ENCODE measurements around the gene SPACA4.

Gene SPACA4

GRCh38 chr19:48634424-48635262, 28.1 kb downstream of the SPACA4 start:
- peak overlapping the region; percentile 97 for H3K9ac ChIP-seq (ENCODE audit: low read depth, low read length, poor library complexity, severe bottlenecking)
- H3F3A ChIP-seq (ENCODE audit: low read depth) = peaks cover 3% of the 10 kb centered on the region
- H3K36me3 ChIP-seq (ENCODE audit: insufficient read depth, low read length) = peaks cover 12% of the 10 kb centered on the region; the same call in 1 of the 2 replicates
- no peaks in the 10 kb centered on the region for H3K27me3 ChIP-seq (ENCODE audit: insufficient read depth, low read length, poor library complexity, severe bottlenecking)
- peaks cover 38% of the 10 kb centered on the region for H3K79me2 ChIP-seq (ENCODE audit: insufficient read depth, low read length)
- H3K4me2 ChIP-seq (ENCODE audit: low read depth, low read length, poor library complexity, severe bottlenecking) = peak overlapping the region; percentile 99
- H4K20me1 ChIP-seq (ENCODE audit: insufficient read depth, low read length, poor library complexity, severe bottlenecking) = peaks cover 4% of the 10 kb centered on the region
- peaks cover 44% of the 10 kb centered on the region for H3K4me1 ChIP-seq (ENCODE audit: insufficient read depth, low read length, poor library complexity, severe bottlenecking)
- H3K9me2 ChIP-seq (replicated peaks; ENCODE audit: low read depth, low read length) = no peaks in the 10 kb centered on the region
- H2AFZ ChIP-seq (ENCODE audit: low read length) = peak overlapping the region; percentile 44; the same call in 1 of the 2 replicates
- no peak for TF ChIP-seq CTCF (conservative IDR thresholded peaks at IDR 0.05; ENCODE audit: low read length)
- TF ChIP-seq EZH2phosphoT487 (IDR thresholded peaks at IDR 0.05; ENCODE audit: borderline replicate concordance) = no peak
- H3K9me3 ChIP-seq (ENCODE audit: insufficient read depth, low read depth, low read length) = no peaks in the 10 kb centered on the region
- peak overlapping the region; percentile 93 for H3K4me3 ChIP-seq (ENCODE audit: low read length, poor library complexity, severe bottlenecking)

GRCh38 chr19:48635263-48635965, 28.9 kb downstream of the SPACA4 start:
- H3K9me3 ChIP-seq (ENCODE audit: insufficient read depth, low read depth, low read length) = no peaks in the 10 kb centered on the region
- no peaks in the 10 kb centered on the region for H3K27me3 ChIP-seq (ENCODE audit: insufficient read depth, low read length, poor library complexity, severe bottlenecking)
- H3K9me2 ChIP-seq (replicated peaks; ENCODE audit: low read depth, low read length) = no peaks in the 10 kb centered on the region
- peak overlapping the region; percentile 99 for H3K4me2 ChIP-seq (ENCODE audit: low read depth, low read length, poor library complexity, severe bottlenecking)
- H3F3A ChIP-seq (ENCODE audit: low read depth) = peaks cover 3% of the 10 kb centered on the region
- peaks cover 9% of the 10 kb centered on the region; the same call in 1 of the 2 replicates for H3K36me3 ChIP-seq (ENCODE audit: insufficient read depth, low read length)
- H2AFZ ChIP-seq (ENCODE audit: low read length) = peak overlapping the region; percentile 35; the same call in 1 of the 2 replicates
- peaks cover 44% of the 10 kb centered on the region for H3K4me1 ChIP-seq (ENCODE audit: insufficient read depth, low read length, poor library complexity, severe bottlenecking)
- H3K4me3 ChIP-seq (ENCODE audit: low read length, poor library complexity, severe bottlenecking) = peak overlapping the region; percentile 93
- peaks cover 38% of the 10 kb centered on the region for H3K79me2 ChIP-seq (ENCODE audit: insufficient read depth, low read length)
- H4K20me1 ChIP-seq (ENCODE audit: insufficient read depth, low read length, poor library complexity, severe bottlenecking) = peaks cover 4% of the 10 kb centered on the region
- no peak for TF ChIP-seq EZH2phosphoT487 (IDR thresholded peaks at IDR 0.05; ENCODE audit: borderline replicate concordance)
- TF ChIP-seq CTCF (conservative IDR thresholded peaks at IDR 0.05; ENCODE audit: low read length) = no peak
- H3K9ac ChIP-seq (ENCODE audit: low read depth, low read length, poor library complexity, severe bottlenecking) = peak overlapping the region; percentile 97

- H3K4me2 ChIP-seq (ENCODE audit: low read depth, low read length, poor library complexity, severe bottlenecking) = peak overlapping the region; percentile 99
- H3F3A ChIP-seq (ENCODE audit: low read depth) = peaks cover 3% of the 10 kb centered on the region
- TF ChIP-seq EZH2phosphoT487 (IDR thresholded peaks at IDR 0.05; ENCODE audit: borderline replicate concordance) (no peak), CTCF (conservative IDR thresholded peaks at IDR 0.05; ENCODE audit: low read length) (no peak)
Measured at GRCh38 chr19:48635966-48636858, 29.7 kb downstream of the SPACA4 start.

More at GRCh38 chr19:48635966-48636858, 29.7 kb downstream of the SPACA4 start:
- Histone ChIP-seq H3K4me3 (ENCODE audit: low read length, poor library complexity, severe bottlenecking) (peak overlapping the region; percentile 93), H3K27me3 (ENCODE audit: insufficient read depth, low read length, poor library complexity, severe bottlenecking) (no peaks in the 10 kb centered on the region), H3K9me2 (replicated peaks; ENCODE audit: low read depth, low read length) (no peaks in the 10 kb centered on the region), H2AFZ (ENCODE audit: low read length) (peak overlapping the region; percentile 35; the same call in 1 of the 2 replicates), H3K79me2 (ENCODE audit: insufficient read depth, low read length) (peaks cover 38% of the 10 kb centered on the region), H3K9ac (ENCODE audit: low read depth, low read length, poor library complexity, severe bottlenecking) (peak overlapping the region; percentile 97), H3K4me1 (ENCODE audit: insufficient read depth, low read length, poor library complexity, severe bottlenecking) (peaks cover 44% of the 10 kb centered on the region), H3K9me3 (ENCODE audit: insufficient read depth, low read depth, low read length) (no peaks in the 10 kb centered on the region), H3K36me3 (ENCODE audit: insufficient read depth, low read length) (peaks cover 3% of the 10 kb centered on the region; the same call in 1 of the 2 replicates), H4K20me1 (ENCODE audit: insufficient read depth, low read length, poor library complexity, severe bottlenecking) (peaks cover 4% of the 10 kb centered on the region)
